HG02870 (cell line): Measurements from ENCODE around the gene MTHFSD.

Experiments used
- ATAC-seq: cut with Tn5 transposase; IDR thresholded peaks from one replicate; pipeline ENCODE4 v1.9.1; 2021; ENCODE audit warnings: mild to moderate bottlenecking, moderate library complexity; ENCODE audit not compliant: unreplicated experiment

Gene MTHFSD

DNA sequence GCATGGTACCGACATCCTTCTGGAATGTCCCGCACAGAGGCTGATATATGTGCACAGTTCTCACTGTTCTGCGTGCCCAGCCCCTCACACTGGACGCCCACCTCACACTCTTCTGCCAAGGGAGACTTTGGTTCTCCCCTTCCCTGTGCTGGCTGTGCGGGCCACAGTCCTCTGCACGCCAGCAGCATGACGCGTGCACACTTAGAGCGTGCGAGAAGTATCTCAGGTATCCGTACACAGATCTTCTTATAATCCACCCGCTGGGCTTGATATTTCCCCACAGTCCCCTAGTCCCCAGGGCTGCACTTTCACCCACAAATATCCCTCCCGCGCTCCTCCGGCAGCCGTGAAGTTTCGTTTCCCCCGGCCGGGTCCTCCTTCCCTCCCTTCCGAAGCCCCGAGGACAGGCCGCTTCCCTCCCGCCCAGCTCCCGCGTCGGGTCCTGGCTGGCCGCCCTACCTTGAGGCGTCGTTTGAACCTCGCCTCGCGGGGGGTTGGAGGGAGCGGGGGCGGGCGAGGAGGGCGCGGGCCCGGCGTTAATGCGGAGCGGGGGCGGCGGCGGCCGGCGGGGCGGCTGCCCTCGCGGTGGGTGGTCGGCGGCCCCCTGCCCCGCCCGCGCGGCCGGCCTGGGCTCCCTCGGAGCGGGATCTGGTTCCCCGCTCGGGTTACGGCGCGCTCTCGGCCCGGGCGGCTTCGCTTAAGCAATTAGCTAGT, 49.7 kb downstream of the MTHFSD start:
- ATAC-seq = no peak

DNA sequence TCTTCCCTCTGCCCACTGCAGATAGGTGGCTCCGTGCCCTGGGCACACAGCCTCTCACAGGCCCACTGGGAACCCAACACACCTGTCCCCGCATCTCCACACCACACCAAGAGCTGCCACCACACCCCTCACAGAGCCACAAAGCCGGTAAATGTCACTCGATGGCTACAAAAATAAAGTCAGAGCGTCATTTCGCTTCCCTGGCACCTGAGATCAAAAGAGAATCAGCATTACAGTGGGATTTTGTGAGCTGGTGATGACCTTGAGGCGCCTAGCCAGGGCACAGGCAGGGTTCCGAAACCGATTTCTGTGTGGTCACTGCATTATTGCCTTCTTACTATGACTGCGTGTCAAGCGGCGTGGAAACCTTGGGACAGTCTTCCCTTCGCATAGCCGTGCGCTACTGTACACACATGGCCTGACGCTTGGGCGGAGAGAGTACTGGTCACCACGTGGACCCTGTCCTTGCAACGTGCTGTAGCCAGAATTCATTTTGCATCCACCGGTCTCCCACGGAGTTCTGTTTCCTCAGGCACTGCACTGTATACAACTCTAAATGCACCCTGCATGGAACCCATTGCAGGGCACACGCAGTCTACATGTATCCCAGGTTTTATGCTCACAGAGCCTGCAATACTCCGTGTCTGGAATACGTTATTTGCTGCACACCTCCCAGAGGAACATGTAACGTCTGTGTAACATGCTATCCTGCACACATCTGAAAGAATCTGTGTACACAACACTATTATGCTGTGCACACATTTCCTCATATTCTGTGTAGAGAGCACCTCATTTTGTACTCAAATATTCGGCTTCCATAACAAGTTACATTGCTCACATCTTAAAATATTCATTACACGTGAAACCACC, 50.5 kb downstream of the MTHFSD start:
- no peak for ATAC-seq

GRCh38 chr16:86503830-86504229, 51.2 kb downstream of the MTHFSD start:
- ATAC-seq = no peak

- ATAC-seq = no peak
Observed at GRCh38 chr16:86502856-86503748, 51.9 kb downstream of the MTHFSD start.

- ATAC-seq = no peak
Observed at GRCh38 chr16:86501989-86502855, 52.8 kb downstream of the MTHFSD start.

DNA sequence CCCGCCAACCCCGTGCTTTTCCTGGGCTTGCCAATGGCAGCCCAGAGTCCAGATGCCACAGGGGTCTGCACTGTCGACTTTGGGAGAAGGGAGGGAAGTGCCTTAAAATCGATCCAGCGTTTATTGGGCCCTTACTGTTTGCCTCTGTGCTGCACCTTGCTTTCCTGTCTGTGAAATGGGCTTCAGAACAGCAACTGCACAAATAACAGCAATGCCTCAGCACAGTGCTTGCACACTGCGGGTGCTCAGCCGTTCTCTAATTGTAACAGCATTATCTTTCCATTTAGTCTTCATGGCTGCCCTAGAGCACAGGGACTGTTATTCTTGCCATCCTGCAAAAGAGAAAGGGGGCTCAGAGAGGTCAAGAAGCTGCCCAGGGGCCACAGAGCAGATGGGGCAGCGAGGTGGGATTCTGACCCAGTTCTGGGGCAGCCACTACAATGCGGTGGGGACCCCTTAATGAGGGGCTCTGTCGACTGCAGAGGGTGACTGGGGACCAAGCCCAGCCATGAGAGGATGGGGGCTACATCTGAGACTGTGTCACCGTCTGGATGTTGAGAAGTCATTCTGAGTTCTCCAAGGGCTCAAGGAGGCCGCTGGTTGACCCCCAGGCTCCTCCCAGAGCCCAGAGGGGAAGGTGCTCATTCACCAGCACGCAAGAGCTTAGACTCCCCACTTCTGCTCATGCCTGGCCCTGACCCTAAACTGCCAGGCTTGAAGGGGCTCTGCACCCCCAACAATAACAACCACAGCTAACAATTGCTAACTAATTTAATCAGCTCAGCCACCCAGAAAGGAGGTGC, 54.1 kb downstream of the MTHFSD start:
- no peak for ATAC-seq

- ATAC-seq = no peak
Observed at GRCh38 chr16:86499889-86500707, 54.9 kb downstream of the MTHFSD start.

GRCh38 chr16:86499440-86499786, 55.6 kb downstream of the MTHFSD start:
- no peak for ATAC-seq

DNA sequence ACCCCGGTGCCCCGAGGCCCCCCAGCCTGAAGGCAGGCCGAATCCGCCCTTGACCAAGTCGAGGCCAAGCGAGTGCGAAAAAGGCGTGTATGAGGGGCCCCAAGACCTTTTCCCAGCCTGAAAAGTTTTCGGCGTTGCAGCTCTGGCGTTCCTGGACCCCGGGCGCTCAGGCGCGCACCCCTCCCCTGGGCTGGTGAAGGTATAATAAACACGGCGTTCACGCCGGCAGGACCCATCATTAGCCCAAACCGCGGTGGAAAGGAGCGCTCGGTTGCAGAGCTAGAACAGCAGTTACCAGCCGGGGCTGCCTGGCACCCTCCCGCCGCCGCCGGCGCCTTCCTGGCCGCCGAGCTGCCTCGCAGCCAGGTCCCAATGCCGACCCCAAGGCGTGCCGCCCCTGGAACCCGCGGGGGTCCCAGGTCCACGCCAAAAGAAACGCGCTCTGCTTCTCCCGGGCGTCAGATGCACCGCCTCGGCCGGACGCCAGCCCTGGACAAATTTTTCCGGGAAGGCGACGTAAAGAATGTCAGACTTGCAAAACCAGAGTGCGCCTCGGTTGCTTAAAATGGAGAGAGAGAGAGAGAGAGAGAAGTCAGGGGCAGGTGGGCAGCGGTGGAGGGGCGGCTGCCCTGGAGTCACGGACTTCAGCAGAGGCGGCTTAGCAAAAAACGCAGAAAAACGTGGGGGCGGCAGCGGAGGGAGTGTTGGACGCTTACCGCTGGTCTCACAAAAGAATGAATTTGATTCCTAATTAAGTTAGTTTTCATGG, 56.2 kb downstream of the MTHFSD start:
- ATAC-seq = no peak

DNA sequence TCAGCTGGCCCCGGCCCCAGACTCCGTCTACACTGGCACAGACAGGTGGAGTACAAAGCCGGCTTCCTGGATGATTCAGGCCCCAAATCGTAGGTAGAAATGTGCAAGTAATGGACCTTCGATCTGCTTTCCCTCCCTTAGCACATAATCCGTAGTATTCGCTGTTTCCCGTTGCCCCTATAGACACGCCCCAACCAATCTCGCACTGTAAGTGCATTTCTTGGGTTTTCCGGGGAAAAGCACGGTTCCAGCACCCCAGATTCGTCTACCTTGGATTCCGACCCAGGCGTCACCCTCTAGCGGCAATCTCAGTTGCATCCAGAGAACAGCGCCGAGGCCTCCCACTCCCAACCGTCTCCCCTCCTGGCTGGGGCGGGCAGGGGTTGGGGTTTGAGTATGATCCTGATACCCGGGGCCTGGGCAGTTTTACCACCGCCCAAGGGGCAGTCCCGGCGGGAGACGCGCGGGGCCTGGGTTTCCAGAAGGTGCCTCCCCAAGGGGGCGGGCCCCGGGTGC, 56.8 kb downstream of the MTHFSD start:
- ATAC-seq = no peak

- no peak for ATAC-seq
Observed at GRCh38 chr16:86497551-86498021, 57.4 kb downstream of the MTHFSD start.

GRCh38 chr16:86496929-86497461, 58.0 kb downstream of the MTHFSD start:
- ATAC-seq = no peak

- ATAC-seq = no peak
Observed at GRCh38 chr16:86496262-86496928, 58.6 kb downstream of the MTHFSD start.

DNA sequence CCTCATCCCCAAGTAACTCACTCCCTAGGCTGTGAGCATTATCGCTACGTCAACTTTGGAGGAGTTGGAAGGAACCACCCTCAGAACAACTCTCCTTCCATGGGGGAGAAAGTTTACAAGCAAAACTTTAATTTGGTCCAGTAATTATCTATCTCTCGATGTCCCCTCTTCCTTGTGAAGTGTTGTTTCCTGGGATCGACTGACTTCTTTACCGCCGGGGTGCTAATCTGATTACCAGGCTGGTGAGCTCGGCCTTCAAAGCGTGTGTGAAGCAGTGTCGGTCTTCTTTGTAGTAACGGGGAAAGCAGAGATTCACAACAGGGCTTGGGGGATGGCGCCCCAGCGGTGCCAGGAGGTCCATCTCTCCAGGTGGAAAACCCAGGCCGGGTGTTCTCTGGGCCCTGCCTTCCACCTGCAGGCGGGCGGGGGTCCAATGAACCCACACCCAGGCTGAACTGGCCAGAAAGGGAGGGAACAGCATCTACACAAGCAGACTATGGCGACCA, 59.2 kb downstream of the MTHFSD start:
- no peak for ATAC-seq

DNA sequence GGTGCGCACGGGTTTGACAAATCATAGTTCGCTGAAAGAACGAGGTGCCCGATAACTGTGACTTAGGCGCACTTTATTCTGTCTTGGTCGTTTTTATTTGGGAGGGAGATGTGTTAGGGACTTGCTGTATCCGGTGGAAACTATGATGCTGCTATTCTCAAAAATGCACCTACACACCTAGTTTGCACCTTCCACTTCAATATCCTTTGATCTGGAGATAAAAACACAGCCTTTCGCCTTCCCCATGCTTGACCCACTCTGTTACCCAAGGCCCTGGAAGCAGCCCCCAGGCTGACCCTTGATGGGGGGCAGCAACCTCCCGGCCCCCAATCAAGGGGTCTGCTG, 59.7 kb downstream of the MTHFSD start:
- no peak for ATAC-seq

DNA sequence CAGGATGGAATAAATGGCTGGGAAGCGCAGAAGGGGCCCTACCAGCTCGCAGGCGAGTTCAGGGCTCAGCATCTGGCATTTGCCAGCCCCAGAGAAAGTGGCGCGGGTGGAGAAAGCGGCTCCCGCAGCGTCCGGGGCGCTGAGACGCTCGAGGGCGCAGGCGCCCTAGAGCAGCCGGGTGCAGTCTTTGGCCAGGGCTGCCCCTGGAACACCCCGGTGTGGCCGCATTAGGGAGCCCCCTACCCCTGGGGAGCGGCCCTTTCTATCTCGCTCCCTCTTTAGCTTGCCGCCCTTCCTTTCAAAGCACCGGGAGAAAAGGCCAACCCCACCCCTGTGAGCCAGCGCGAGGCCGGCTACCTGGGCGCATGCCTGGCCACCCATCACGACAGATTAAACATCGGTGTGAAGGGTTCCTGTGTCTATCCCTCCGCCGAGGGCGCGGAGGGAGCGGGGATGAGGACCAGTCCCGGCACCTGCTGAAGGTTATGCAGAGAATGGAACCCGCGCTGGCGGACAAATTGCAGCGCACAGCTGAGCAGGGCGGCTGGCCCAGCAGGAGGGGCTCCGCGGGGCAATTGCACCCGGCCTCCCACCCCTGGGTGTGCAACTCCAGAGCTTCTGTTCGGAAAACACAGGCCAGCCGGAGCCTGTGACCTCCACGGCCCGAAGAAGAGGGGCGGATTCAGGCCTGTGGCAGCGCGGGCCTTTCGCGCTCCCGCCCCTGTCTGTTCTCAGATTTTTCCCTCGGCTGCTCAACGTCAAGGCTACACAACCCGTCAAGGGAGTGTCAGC, 60.3 kb downstream of the MTHFSD start:
- ATAC-seq = no peak
